ENCODE results near the gene C3orf70.

C3orf70 gene

GRCh38 chr3:185041540-185041939, 111.3 kb downstream of the C3orf70 start:
- DNase-seq (ENCODE audit: low spot score), result no peak
- TF ChIP-seq CTCF (IDR thresholded peaks at IDR 0.05; ENCODE audit: borderline replicate concordance, control extremely low read depth, extremely low read depth, insufficient read depth, missing control alignments), result no peak
- in situ Hi-C loops (cut with MboI; ENCODE audit: low sequenced_read_pairs, unreplicated experiment), result no loop called here

- no peak for TF ChIP-seq CTCF (IDR thresholded peaks at IDR 0.05; ENCODE audit: borderline replicate concordance, control extremely low read depth, extremely low read depth, insufficient read depth, missing control alignments)
- no peak for DNase-seq (ENCODE audit: low spot score)
- in situ Hi-C loops (cut with MboI; ENCODE audit: low sequenced_read_pairs, unreplicated experiment), result no loop called here
Measured at GRCh38 chr3:185040425-185040824, 112.4 kb downstream of the C3orf70 start.

- no peak for DNase-seq (ENCODE audit: low spot score)
- in situ Hi-C loops (cut with MboI; ENCODE audit: low sequenced_read_pairs, unreplicated experiment), result no loop called here
- no peak for TF ChIP-seq CTCF (IDR thresholded peaks at IDR 0.05; ENCODE audit: borderline replicate concordance, control extremely low read depth, extremely low read depth, insufficient read depth, missing control alignments)
Measured at GRCh38 chr3:185037801-185038200, 115.1 kb downstream of the C3orf70 start.

- TF ChIP-seq CTCF (IDR thresholded peaks at IDR 0.05; ENCODE audit: borderline replicate concordance, control extremely low read depth, extremely low read depth, insufficient read depth, missing control alignments), result no peak
- in situ Hi-C loops (cut with MboI; ENCODE audit: low sequenced_read_pairs, unreplicated experiment), result no loop called here
- DNase-seq (ENCODE audit: low spot score), result no peak
Measured at GRCh38 chr3:185030951-185031350, 121.9 kb downstream of the C3orf70 start.

- TF ChIP-seq CTCF (IDR thresholded peaks at IDR 0.05; ENCODE audit: borderline replicate concordance, control extremely low read depth, extremely low read depth, insufficient read depth, missing control alignments), result no peak
- in situ Hi-C loops (cut with MboI; ENCODE audit: low sequenced_read_pairs, unreplicated experiment), result no loop called here
- no peak for DNase-seq (ENCODE audit: low spot score)
Measured at GRCh38 chr3:185030399-185030798, 122.5 kb downstream of the C3orf70 start.

- in situ Hi-C loops (cut with MboI; ENCODE audit: low sequenced_read_pairs, unreplicated experiment), result no loop called here
- TF ChIP-seq CTCF (IDR thresholded peaks at IDR 0.05; ENCODE audit: borderline replicate concordance, control extremely low read depth, extremely low read depth, insufficient read depth, missing control alignments), result no peak
- DNase-seq (ENCODE audit: low spot score), result no peak
Measured at GRCh38 chr3:185029086-185029485, 123.8 kb downstream of the C3orf70 start.

- in situ Hi-C loops (cut with MboI; ENCODE audit: low sequenced_read_pairs, unreplicated experiment), result no loop called here
Measured at GRCh38 chr3:185028121-185028520, 124.7 kb downstream of the C3orf70 start.

More at GRCh38 chr3:185028121-185028520, 124.7 kb downstream of the C3orf70 start:
- no peak for DNase-seq (ENCODE audit: low spot score)
- TF ChIP-seq CTCF (IDR thresholded peaks at IDR 0.05; ENCODE audit: borderline replicate concordance, control extremely low read depth, extremely low read depth, insufficient read depth, missing control alignments), result no peak

Measured in GM13976 (cell line).